Peyer's patch (tissue), 4 donors: ENCODE results near the gene CSF3R.

Source experiments
- POLR2A ChIP-seq, 2 donors: fragments of 450-650 bp; IDR thresholded peaks; one replicate each; pipeline ENCODE4 v1.5.1; 2017; ENCODE audit warnings: antibody characterized with exemption in 2 of 2, mild to moderate bottlenecking in 2 of 2, moderate library complexity in 2 of 2
- TF ChIP-seq, protein P1 (sequence below), 6 experiments: fragments of 450-650 bp in 4 of 6; fragments of 200-600 bp in 2 of 6; sonication (generic) in 1 of 6; IDR thresholded peaks; one replicate each; pipeline ENCODE4 v1.5.1; 2017 to 2019; ENCODE audit warnings: antibody characterized with exemption in 6 of 6, mild to moderate bottlenecking in 3 of 6, moderate library complexity in 1 of 6

DNA sequence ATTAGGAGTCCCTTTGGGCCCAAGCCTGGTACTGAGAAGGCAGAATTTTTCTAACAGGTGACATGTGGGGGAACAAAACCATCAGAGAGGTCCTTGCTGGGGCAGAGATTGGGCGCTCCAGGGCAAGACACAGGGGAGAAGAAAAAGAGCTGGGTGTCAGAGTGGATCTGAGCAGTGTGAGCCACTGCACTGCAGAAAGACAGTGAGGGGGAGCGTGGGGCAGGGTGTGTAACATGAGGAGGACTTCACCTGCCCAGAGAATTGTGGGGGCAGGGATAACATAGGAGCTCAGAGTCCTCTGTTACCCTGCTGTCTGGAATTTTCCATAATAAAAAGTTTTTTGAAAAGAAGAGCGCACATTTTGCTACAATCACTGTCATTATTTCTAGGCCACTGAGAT lies 25.5 kb upstream of the CSF3R start:
- TF ChIP-seq, protein P1, sequence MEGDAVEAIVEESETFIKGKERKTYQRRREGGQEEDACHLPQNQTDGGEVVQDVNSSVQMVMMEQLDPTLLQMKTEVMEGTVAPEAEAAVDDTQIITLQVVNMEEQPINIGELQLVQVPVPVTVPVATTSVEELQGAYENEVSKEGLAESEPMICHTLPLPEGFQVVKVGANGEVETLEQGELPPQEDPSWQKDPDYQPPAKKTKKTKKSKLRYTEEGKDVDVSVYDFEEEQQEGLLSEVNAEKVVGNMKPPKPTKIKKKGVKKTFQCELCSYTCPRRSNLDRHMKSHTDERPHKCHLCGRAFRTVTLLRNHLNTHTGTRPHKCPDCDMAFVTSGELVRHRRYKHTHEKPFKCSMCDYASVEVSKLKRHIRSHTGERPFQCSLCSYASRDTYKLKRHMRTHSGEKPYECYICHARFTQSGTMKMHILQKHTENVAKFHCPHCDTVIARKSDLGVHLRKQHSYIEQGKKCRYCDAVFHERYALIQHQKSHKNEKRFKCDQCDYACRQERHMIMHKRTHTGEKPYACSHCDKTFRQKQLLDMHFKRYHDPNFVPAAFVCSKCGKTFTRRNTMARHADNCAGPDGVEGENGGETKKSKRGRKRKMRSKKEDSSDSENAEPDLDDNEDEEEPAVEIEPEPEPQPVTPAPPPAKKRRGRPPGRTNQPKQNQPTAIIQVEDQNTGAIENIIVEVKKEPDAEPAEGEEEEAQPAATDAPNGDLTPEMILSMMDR (IDR thresholded peaks at IDR 0.05): no peak
- no peak for TF ChIP-seq POLR2A (IDR thresholded peaks at IDR 0.05)
